HepG2 (cell line): ENCODE measurements around the gene HEATR1. TPM values are rescaled to one million over a fixed set of nuclear protein-coding genes. Genes with fewer than 3 reads are reported as not detected.

Source experiments
- AKAP8 ChIP-seq: sonication (generic); formaldehyde crosslinking; IDR thresholded peaks from 2 replicates; pipeline ENCODE4 v1.5.1; 2020; ENCODE audit warnings: mild to moderate bottlenecking, missing genetic modification reagents
- ASH2L ChIP-seq: fragments of 300-600, 200-600 bp; sonication (generic); IDR thresholded peaks from 2 replicates; pipeline ENCODE4 v1.7.0; 2017; ENCODE audit warnings: low read depth, mild to moderate bottlenecking, moderate library complexity, mixed read lengths, low read length; ENCODE audit not compliant: insufficient read length
- BCL6 ChIP-seq: IDR thresholded peaks from 2 replicates; pipeline ENCODE4 v1.6.1; 2016; ENCODE audit warnings: missing genetic modification reagents, missing compliant biosample characterization
- ELF4 ChIP-seq: sonication (generic); formaldehyde crosslinking; IDR thresholded peaks from 2 replicates; pipeline ENCODE4 v1.5.0; 2020; ENCODE audit warnings: missing genetic modification reagents, mild to moderate bottlenecking, moderate library complexity, borderline replicate concordance
- FOXA3 ChIP-seq: IDR thresholded peaks from 2 replicates; pipeline ENCODE4 v1.6.1; 2016; ENCODE audit warnings: missing genetic modification reagents, missing compliant biosample characterization
- HMGXB3 ChIP-seq: sonication (generic); formaldehyde crosslinking; IDR thresholded peaks from 2 replicates; pipeline ENCODE4 v1.4.0; 2020; ENCODE audit warnings: missing genetic modification reagents, borderline replicate concordance
- NFYC ChIP-seq: IDR thresholded peaks from 2 replicates; pipeline ENCODE4 v1.6.1; 2016; ENCODE audit warnings: missing genetic modification reagents, missing compliant biosample characterization
- SALL2 ChIP-seq: sonication (generic); formaldehyde crosslinking; IDR thresholded peaks from 2 replicates; pipeline ENCODE4 v1.8.1; 2023; ENCODE audit warnings: mild to moderate bottlenecking, missing genetic modification reagents, inconsistent platforms
- TAF1 ChIP-seq: sonication (generic); formaldehyde crosslinking; IDR thresholded peaks from 2 replicates; pipeline ENCODE4 v1.4.0; 2020; ENCODE audit warnings: missing genetic modification reagents
- U2AF2 ChIP-seq: fragments of 200-400 bp; formaldehyde crosslinking; IDR thresholded peaks from 2 replicates; pipeline ENCODE4 v1.6.1; 2017; ENCODE audit warnings: low read depth, mild to moderate bottlenecking, low read length
- ZEB1 ChIP-seq: IDR thresholded peaks from 2 replicates; pipeline ENCODE4 v1.6.1; 2012; ENCODE audit warnings: mild to moderate bottlenecking, low read depth, inconsistent platforms; ENCODE audit not compliant: insufficient replicate concordance
- ZNF253 ChIP-seq: sonication (generic); formaldehyde crosslinking; IDR thresholded peaks from 2 replicates; pipeline ENCODE4 v1.8.0; 2022; ENCODE audit warnings: mild to moderate bottlenecking, missing genetic modification reagents, borderline replicate concordance
- ZNF570 ChIP-seq: sonication (generic); formaldehyde crosslinking; IDR thresholded peaks from 2 replicates; pipeline ENCODE4 v1.4.0; 2020; ENCODE audit warnings: mild to moderate bottlenecking, missing genetic modification reagents, borderline replicate concordance
- polyA plus RNA-seq, 8 experiments: library from polyadenylated mRNA; depleted of rRNA in 3 of 8; stranded (reverse) in 7 of 8; unstranded in 1 of 8; fragments of >200 nt; fragmentation: Illumina TruSeq in 4 of 8; extraction: Trizol in 4 of 8; gene quantifications; 2 replicates each; pipeline versions ENCODE4 v1.2.1 to v1.2.3, GENCODE V29; 2011 to 2016; ENCODE audit warnings: low read depth in 4 of 8, missing spikeins in 1 of 8, mixed read lengths in 1 of 8; ENCODE audit not compliant: insufficient read depth in 1 of 8
- total RNA-seq, 5 experiments: library from RNA; depleted of rRNA; stranded (reverse); fragments of >200 nt; fragmentation: Illumina TruSeq; extraction: Trizol; gene quantifications; 2 replicates each; pipeline ENCODE4 v1.2.3, GENCODE V29; 2016; ENCODE audit warnings: low read depth in 1 of 5
- TF ChIP-seq, protein P1 (sequence below): sonication (generic); formaldehyde crosslinking; IDR thresholded peaks from 2 replicates; pipeline ENCODE4 v1.9.0; 2021; ENCODE audit warnings: missing genetic modification reagents, borderline replicate concordance
- TF ChIP-seq, protein P2 (sequence below): sonication (generic); formaldehyde crosslinking; IDR thresholded peaks from 2 replicates; pipeline ENCODE4 v1.8.0; 2022; ENCODE audit warnings: mild to moderate bottlenecking, missing genetic modification reagents, moderate library complexity
- TF ChIP-seq, protein P3 (sequence below): sonication (generic); formaldehyde crosslinking; IDR thresholded peaks from 2 replicates; pipeline ENCODE4 v1.5.1; 2020; ENCODE audit warnings: missing genetic modification reagents, mild to moderate bottlenecking, borderline replicate concordance

HEATR1 gene
- total and polyA plus RNA-seq, 2 of the 13 experiments (the other 11 are each of a cell fraction or from before 2014, with no cell fraction given) = 10.2 to 45.8 TPM

DNA sequence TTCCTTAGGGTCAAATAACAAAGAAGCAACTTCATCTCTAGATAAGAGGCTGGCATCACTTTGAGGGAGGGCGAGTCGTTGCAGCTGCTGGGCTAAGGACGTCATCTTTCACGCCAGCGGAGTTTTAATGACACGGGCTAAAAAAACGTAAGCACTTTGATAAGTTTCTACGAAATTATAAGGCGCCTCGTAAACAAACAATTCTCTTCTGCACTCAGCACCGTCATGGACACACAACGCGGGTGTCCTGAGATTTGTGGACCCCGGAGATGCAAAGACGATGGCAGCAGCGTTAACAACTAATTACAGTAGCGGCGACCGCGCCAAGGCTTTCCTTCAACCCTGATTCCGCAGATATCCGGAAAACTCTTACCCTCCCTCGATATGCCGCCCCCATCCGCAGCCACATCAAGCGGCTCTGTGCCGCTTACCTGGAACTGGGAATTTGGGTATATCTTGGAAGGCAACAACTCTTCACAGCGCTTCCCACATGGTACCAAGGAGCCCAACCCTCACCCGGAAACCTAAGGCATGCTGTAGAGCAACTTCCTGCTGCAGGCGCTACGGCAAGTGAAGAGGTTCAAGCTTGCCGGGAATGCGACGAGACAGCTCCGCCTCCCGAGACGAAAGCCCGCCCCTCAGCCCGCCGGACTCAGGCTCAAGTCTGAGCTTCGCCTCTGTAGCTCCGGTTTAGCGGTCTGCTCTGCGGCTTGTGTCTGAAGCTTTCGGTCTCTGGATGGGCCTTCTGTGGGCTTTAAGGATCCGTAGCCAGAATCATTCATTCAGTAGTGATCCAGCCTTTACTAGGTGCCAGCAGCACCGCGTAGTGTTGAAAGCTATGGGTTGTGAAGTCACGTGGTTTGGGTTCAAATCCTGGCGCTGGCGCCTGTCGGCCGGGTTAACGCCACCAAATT is at the start of gene HEATR1 (continued):
- TF ChIP-seq, protein P1, sequence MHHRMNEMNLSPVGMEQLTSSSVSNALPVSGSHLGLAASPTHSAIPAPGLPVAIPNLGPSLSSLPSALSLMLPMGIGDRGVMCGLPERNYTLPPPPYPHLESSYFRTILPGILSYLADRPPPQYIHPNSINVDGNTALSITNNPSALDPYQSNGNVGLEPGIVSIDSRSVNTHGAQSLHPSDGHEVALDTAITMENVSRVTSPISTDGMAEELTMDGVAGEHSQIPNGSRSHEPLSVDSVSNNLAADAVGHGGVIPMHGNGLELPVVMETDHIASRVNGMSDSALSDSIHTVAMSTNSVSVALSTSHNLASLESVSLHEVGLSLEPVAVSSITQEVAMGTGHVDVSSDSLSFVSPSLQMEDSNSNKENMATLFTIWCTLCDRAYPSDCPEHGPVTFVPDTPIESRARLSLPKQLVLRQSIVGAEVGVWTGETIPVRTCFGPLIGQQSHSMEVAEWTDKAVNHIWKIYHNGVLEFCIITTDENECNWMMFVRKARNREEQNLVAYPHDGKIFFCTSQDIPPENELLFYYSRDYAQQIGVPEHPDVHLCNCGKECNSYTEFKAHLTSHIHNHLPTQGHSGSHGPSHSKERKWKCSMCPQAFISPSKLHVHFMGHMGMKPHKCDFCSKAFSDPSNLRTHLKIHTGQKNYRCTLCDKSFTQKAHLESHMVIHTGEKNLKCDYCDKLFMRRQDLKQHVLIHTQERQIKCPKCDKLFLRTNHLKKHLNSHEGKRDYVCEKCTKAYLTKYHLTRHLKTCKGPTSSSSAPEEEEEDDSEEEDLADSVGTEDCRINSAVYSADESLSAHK (CRISPR knock-in tag) = no peak
- TF ChIP-seq FOXA3 = peak; percentile 64
- TF ChIP-seq SALL2 (CRISPR knock-in tag) = peak; percentile 41; the same call in 1 of the 2 replicates
- TF ChIP-seq, protein P2, sequence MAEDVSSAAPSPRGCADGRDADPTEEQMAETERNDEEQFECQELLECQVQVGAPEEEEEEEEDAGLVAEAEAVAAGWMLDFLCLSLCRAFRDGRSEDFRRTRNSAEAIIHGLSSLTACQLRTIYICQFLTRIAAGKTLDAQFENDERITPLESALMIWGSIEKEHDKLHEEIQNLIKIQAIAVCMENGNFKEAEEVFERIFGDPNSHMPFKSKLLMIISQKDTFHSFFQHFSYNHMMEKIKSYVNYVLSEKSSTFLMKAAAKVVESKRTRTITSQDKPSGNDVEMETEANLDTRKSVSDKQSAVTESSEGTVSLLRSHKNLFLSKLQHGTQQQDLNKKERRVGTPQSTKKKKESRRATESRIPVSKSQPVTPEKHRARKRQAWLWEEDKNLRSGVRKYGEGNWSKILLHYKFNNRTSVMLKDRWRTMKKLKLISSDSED = no peak
- no peak; the same call in 1 of the 2 replicates for TF ChIP-seq ZNF570 (CRISPR knock-in tag)
- 0 out of 2 replicates have a peak, but pooled peaks have one; percentile 77 for TF ChIP-seq HMGXB3 (CRISPR knock-in tag)
- no peak for TF ChIP-seq ZEB1
- TF ChIP-seq NFYC (CRISPR knock-in tag) = peak; percentile 13; the same call in 1 of the 2 replicates
- no peak for TF ChIP-seq ELF4
- no peak for TF ChIP-seq BCL6 (CRISPR knock-in tag)
- TF ChIP-seq TAF1 (CRISPR knock-in tag) = peak; percentile 74; the same call in 1 of the 2 replicates
- peak; percentile 81 for TF ChIP-seq ASH2L
- TF ChIP-seq, protein P3, sequence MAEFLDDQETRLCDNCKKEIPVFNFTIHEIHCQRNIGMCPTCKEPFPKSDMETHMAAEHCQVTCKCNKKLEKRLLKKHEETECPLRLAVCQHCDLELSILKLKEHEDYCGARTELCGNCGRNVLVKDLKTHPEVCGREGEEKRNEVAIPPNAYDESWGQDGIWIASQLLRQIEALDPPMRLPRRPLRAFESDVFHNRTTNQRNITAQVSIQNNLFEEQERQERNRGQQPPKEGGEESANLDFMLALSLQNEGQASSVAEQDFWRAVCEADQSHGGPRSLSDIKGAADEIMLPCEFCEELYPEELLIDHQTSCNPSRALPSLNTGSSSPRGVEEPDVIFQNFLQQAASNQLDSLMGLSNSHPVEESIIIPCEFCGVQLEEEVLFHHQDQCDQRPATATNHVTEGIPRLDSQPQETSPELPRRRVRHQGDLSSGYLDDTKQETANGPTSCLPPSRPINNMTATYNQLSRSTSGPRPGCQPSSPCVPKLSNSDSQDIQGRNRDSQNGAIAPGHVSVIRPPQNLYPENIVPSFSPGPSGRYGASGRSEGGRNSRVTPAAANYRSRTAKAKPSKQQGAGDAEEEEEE (CRISPR knock-in tag) = no peak
- no peak for TF ChIP-seq AKAP8
- TF ChIP-seq U2AF2 = no peak
- TF ChIP-seq ZNF253 (CRISPR knock-in tag) = 0 out of 2 replicates have a peak, but pooled peaks have one; percentile 22
